ENCODE results near the gene ZNF516.

- no peak for TF ChIP-seq SNAI2 (CRISPR knock-in tag; IDR thresholded peaks at IDR 0.05)
- TF ChIP-seq TOX (CRISPR knock-in tag; IDR thresholded peaks at IDR 0.05; ENCODE audit: borderline replicate concordance), result no peak
- TF ChIP-seq CSDC2 (CRISPR knock-in tag; IDR thresholded peaks at IDR 0.05), result no peak
- TF ChIP-seq RARB (CRISPR knock-in tag; IDR thresholded peaks at IDR 0.05), result no peak
- no peak for TF ChIP-seq ZFP30 (CRISPR knock-in tag; IDR thresholded peaks at IDR 0.05)
- TF ChIP-seq ESRRG (CRISPR knock-in tag; IDR thresholded peaks at IDR 0.05), result no peak
Measured at GRCh38 chr18:76497021-76497420, 2.0 kb upstream of the ZNF516 start.
